ENCODE data around the gene KRT83.

- TF ChIP-seq CTCF (conservative IDR thresholded peaks at IDR 0.05; ENCODE audit: low read length): no peak
- no peak for TF ChIP-seq EZH2phosphoT487 (IDR thresholded peaks at IDR 0.05; ENCODE audit: borderline replicate concordance)
Observed at GRCh38 chr12:52324153-52324444, 2.9 kb upstream of the KRT83 start.

Measured in Loucy (cell line).